DND-41 (cell line): ENCODE data around the gene WDR38.

Source experiments
- CTCF ChIP-seq: IDR thresholded peaks from 2 replicates; pipeline ENCODE4 v1.5.1; 2012; ENCODE audit warnings: borderline replicate concordance, low read length, moderate library complexity, mild to moderate bottlenecking; ENCODE audit not compliant: poor library complexity, severe bottlenecking; ENCODE audit errors: extremely low read depth
- EZH2 ChIP-seq: IDR thresholded peaks from 3 replicates; pipeline ENCODE4 v1.6.1; 2012; ENCODE audit warnings: borderline replicate concordance, low read depth, mild to moderate bottlenecking, moderate library complexity, low read length, inconsistent platforms; ENCODE audit not compliant: severe bottlenecking

- TF ChIP-seq CTCF = no peak
- TF ChIP-seq EZH2 = no peak
These were observed 985 bp upstream of the WDR38 start for GRCh38 chr9:124852121-124852828.
